RWPE2 (cell line): Measurements from ENCODE around the gene GCN1.

Experiments used
- ATAC-seq: fragments of 200-7000 bp; cut with Tn5 transposase; 3 replicates; pipeline ENCODE4 v1.9.1; 2021; ENCODE audit warnings: low read depth
- DNase-seq: peaks from one replicate; pipeline ENCODE4 v3.0.0-alpha.2; 2020; ENCODE audit warnings: low spot score
- H3K27ac ChIP-seq: fragments of 450-650 bp; 2 replicates; pipeline ENCODE4 v1.5.1; 2017; ENCODE audit warnings: mild to moderate bottlenecking; ENCODE audit not compliant: poor library complexity, severe bottlenecking
- H3K27me3 ChIP-seq: fragments of 250-450 bp; sonication (Bioruptor Pico); 2 replicates; pipeline ENCODE4 v1.5.1; 2021; ENCODE audit warnings: mild to moderate bottlenecking, moderate library complexity; ENCODE audit not compliant: insufficient read depth, poor library complexity, severe bottlenecking
- H3K36me3 ChIP-seq: fragments of 250-450 bp; sonication (Bioruptor Pico); 2 replicates; pipeline ENCODE4 v1.5.1; 2020; ENCODE audit warnings: low read depth, mild to moderate bottlenecking, moderate library complexity
- H3K4me1 ChIP-seq: fragments of 250-450 bp; sonication (Bioruptor Pico); 2 replicates; pipeline ENCODE4 v1.5.1; 2021; ENCODE audit warnings: mild to moderate bottlenecking, moderate library complexity; ENCODE audit not compliant: insufficient read depth, poor library complexity, severe bottlenecking
- H3K4me3 ChIP-seq: fragments of 250-450 bp; sonication (Bioruptor Pico); 2 replicates; pipeline ENCODE4 v1.5.1; 2021; ENCODE audit warnings: mild to moderate bottlenecking, moderate library complexity; ENCODE audit not compliant: severe bottlenecking
- H3K9me3 ChIP-seq: fragments of 250-450 bp; sonication (Bioruptor Pico); 2 replicates; pipeline ENCODE4 v1.5.1; 2021; ENCODE audit warnings: mild to moderate bottlenecking, moderate library complexity; ENCODE audit not compliant: severe bottlenecking
- CTCF ChIP-seq: fragments of 450-650 bp; IDR thresholded peaks from one replicate; pipeline ENCODE4 v1.5.1; 2017; ENCODE audit warnings: mild to moderate bottlenecking, moderate library complexity; ENCODE audit not compliant: poor library complexity, severe bottlenecking

Gene GCN1

GRCh38 chr12:120116792-120117651 lies 77.5 kb downstream of the GCN1 start:
- no peak for TF ChIP-seq CTCF
- DNase-seq (peak; percentile 93), ATAC-seq (peak; percentile 65)
- H3K9me3 ChIP-seq, result no peaks in the 10 kb centered on the region
- peaks cover 24% of the 10 kb centered on the region for H3K36me3 ChIP-seq
- H3K27me3 ChIP-seq, result no peaks in the 10 kb centered on the region
- peaks cover 24% of the 10 kb centered on the region for H3K4me1 ChIP-seq
- H3K4me3 ChIP-seq, result peak overlapping the region; percentile 83
- peak overlapping the region; percentile 67 for H3K27ac ChIP-seq

GRCh38 chr12:120116441-120116791 lies 78.1 kb downstream of the GCN1 start, which contains the start of gene RAB35:
RAB35 (minus strand) TSS chr12:120116753; CDS start chr12:120116650, 103 bp downstream.
- Histone ChIP-seq H3K4me1 (peaks cover 24% of the 10 kb centered on the region), H3K27ac (peak within 1 kb of the TSS; percentile 67), H3K9me3 (no peaks in the 10 kb centered on the region), H3K27me3 (no peaks in the 10 kb centered on the region), H3K36me3 (peaks cover 24% of the 10 kb centered on the region), H3K4me3 (peak within 1 kb of the TSS; percentile 83)
- no peak; the same call in 2 of the 3 replicates for ATAC-seq
- no peak for TF ChIP-seq CTCF
- DNase-seq, result no peak

- ATAC-seq (no peak), DNase-seq (no peak)
- Histone ChIP-seq H3K4me3 (peak overlapping the region; percentile 83), H3K27ac (peak overlapping the region; percentile 67), H3K36me3 (peaks cover 24% of the 10 kb centered on the region), H3K9me3 (no peaks in the 10 kb centered on the region), H3K27me3 (no peaks in the 10 kb centered on the region), H3K4me1 (peaks cover 24% of the 10 kb centered on the region)
- TF ChIP-seq CTCF, result no peak
Measured at GRCh38 chr12:120115692-120116440, 78.6 kb downstream of the GCN1 start.

GRCh38 chr12:120115066-120115465 lies 79.4 kb downstream of the GCN1 start:
- Histone ChIP-seq H3K4me3 (no peak overlapping the region), H3K4me1 (peaks cover 24% of the 10 kb centered on the region), H3K27ac (no peak overlapping the region), H3K36me3 (peaks cover 24% of the 10 kb centered on the region), H3K9me3 (no peaks in the 10 kb centered on the region), H3K27me3 (no peaks in the 10 kb centered on the region)
- DNase-seq, result no peak
- ATAC-seq, result no peak
- TF ChIP-seq CTCF, result no peak
